Right lobe of liver (tissue), 6 donors: ENCODE results near the gene SLC16A9. TPM values are rescaled to one million over a fixed set of nuclear protein-coding genes. Genes with fewer than 3 reads are reported as not detected.

ENCODE experiments used
- ATAC-seq, 4 donors: fragments of 200-7000 bp; cut with Tn5 transposase; one replicate each; pipeline ENCODE4 v1.9.1; 2020; ENCODE audit warnings: mild to moderate bottlenecking in 4 of 4, moderate library complexity in 4 of 4
- DNase-seq, 3 donors: peaks; one replicate each; pipeline ENCODE4 v3.0.0-alpha.2; 2020
- H3K27ac ChIP-seq, 3 donors: fragments of 200-600 bp; one replicate each; pipeline ENCODE4 v1.8.0; 2022
- H3K27me3 ChIP-seq, 2 donors: fragments of 200-600 bp; one replicate each; pipeline ENCODE4 v1.8.0; 2022
- H3K36me3 ChIP-seq, 4 donors: fragments of 200-600 bp; sonication (generic) in 1 of 4; one replicate each; pipeline versions ENCODE4 v1.5.1 to v1.8.0; 2017 to 2022; ENCODE audit warnings: control low read depth in 1 of 4
- H3K4me1 ChIP-seq, 4 donors: fragments of 200-600 bp; sonication (generic) in 1 of 4; one replicate each; pipeline versions ENCODE4 v1.5.1 to v1.8.0; 2017 to 2022; ENCODE audit warnings: control low read depth in 1 of 4
- H3K4me3 ChIP-seq, 3 donors: fragments of 200-600 bp; one replicate each; pipeline ENCODE4 v1.8.0; 2022
- H3K9me3 ChIP-seq, 4 donors: fragments of 200-600 bp; sonication (generic) in 1 of 4; one replicate each; pipeline versions ENCODE4 v1.5.1 to v1.8.0; 2017 to 2022; ENCODE audit warnings: control low read depth in 1 of 4
- POLR2A ChIP-seq: fragments of 450-650 bp; IDR thresholded peaks from one replicate; pipeline ENCODE4 v1.6.1; 2017; ENCODE audit warnings: antibody characterized with exemption, mild to moderate bottlenecking
- WGBS: methylation state at CpG from one replicate; pipeline ENCODE4 v1.1.6; 2018; ENCODE audit warnings: low coverage, low lambda C conversion rate; ENCODE audit not compliant: insufficient coverage; ENCODE audit errors: missing lambda C conversion rate; 5-methylcytosine and 5-hydroxymethylcytosine counted together
- intact Hi-C, 2 donors: fragments of 100-400 bp; cut with DNase I; formaldehyde crosslinking; loops; one replicate each; pipeline versions ENCODE4 v1.11.2 to v1.14.1; 2022
- total RNA-seq, 6 experiments: library from RNA; depleted of rRNA in 2 of 6; stranded (reverse); fragments of >200 nt in 2 of 6; fragmentation: NEBNext Ultra II Directional in 3 of 6; extraction: Animal tissue kit (Norgen Biotek cat#: 25700) in 3 of 6; gene quantifications; one replicate each; pipeline versions ENCODE4 v1.1.0 to v1.2.4, GENCODE V29; 2016 to 2023
- TF ChIP-seq, protein P1 (sequence below), 4 donors: fragments of 200-600 bp in 3 of 4; fragments of 450-650 bp in 1 of 4; IDR thresholded peaks; one replicate each; pipeline versions ENCODE4 v1.5.1 to v1.8.0; 2016 to 2022; ENCODE audit warnings: antibody characterized with exemption in 4 of 4, mild to moderate bottlenecking in 2 of 4
- donor health status: DM: no; HTN: yes; CAD: no.
- donor health status: DM: no; HTN: no; CAD: no.
- donor health status: DM: no; HTN: no; CAD: no.
- donor health status: DM: no; HTN: yes; CAD: no.
- donor health status: DM: no; HTN: yes; CAD: no.

The SLC16A9 gene
- total RNA-seq, 6 experiments from 2014 or later: 0.42 to 1.2 (median 0.89) TPM; not detected in 2

DNA sequence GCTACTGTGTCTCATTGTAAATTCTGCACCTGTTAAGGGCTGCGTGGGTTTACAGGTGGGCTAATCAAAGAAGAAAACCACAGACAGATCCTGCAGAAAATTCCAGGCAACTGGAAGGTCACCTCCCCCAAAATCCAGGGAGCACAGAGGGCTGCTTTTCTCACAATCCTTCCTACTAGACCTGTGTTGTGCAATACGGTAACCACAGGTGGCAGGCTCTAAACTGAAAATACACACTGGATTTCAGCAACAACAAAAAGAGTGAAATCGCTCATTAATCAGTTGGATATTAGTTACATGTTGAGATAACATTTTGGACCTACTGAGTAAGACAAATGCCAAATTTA, 83.2 kb downstream of the SLC16A9 start:
- DNase-seq (no peak), ATAC-seq (peak; percentile 22 to 66 (median 62))
- WGBS: 17% methylated on average over 3 of the region's 3 CpGs
- no peak overlapping the region for H3K27ac ChIP-seq
- H3K36me3 ChIP-seq: no peaks in the 10 kb centered on the region
- no peaks in the 10 kb centered on the region for H3K27me3 ChIP-seq
- intact Hi-C loops: loop anchor here (5.0 to 10.0 kb wide), 3 partner anchors 198 to 408 kb away; no protein-coding TSS in a partner anchor
- H3K4me1 ChIP-seq: peaks cover 0 to 4% (median 0%) of the 10 kb centered on the region in 4 donors
- no peak overlapping the region for H3K4me3 ChIP-seq
- H3K9me3 ChIP-seq: no peaks in the 10 kb centered on the region
- TF ChIP-seq, protein P1, sequence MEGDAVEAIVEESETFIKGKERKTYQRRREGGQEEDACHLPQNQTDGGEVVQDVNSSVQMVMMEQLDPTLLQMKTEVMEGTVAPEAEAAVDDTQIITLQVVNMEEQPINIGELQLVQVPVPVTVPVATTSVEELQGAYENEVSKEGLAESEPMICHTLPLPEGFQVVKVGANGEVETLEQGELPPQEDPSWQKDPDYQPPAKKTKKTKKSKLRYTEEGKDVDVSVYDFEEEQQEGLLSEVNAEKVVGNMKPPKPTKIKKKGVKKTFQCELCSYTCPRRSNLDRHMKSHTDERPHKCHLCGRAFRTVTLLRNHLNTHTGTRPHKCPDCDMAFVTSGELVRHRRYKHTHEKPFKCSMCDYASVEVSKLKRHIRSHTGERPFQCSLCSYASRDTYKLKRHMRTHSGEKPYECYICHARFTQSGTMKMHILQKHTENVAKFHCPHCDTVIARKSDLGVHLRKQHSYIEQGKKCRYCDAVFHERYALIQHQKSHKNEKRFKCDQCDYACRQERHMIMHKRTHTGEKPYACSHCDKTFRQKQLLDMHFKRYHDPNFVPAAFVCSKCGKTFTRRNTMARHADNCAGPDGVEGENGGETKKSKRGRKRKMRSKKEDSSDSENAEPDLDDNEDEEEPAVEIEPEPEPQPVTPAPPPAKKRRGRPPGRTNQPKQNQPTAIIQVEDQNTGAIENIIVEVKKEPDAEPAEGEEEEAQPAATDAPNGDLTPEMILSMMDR (IDR thresholded peaks at IDR 0.05): no peak

DNA sequence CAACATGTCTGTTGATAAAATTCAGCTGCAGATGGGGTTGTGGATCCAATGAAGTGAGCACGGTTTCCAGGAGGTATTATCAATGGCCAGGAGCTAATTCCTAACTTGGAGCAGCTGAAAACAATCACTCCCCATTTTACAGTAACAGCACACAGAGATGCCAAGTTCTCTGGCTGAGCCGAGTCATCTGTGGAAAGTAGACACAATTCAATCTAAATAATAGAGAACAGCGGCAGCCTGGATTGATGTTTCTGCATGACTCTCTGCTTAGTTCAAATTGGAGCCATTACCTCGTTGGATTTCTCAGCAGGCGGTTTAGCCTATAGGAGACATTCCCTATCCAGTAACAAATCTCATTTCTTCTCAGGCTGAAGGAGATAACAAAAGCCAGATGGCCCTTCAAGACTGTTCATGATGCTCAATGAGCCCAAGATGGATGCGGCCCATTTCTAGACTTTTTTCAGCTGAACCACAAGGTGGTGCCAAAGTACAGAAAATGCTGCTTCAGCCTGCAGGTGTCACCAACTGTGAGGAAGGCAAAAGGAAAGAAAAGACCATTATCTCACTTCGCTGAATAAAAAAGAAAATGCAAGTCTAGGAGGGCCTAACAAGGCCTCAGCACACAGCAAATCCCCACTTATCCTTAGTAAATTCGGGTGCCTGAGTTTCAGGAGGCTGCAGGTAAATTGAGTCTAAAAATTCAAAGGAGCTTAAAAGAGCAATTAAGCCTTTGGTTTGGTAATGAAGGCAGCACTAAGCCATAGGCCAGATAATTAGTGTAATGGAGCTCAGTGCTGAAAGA, 83.7 kb downstream of the SLC16A9 start:
- no peaks in the 10 kb centered on the region for H3K9me3 ChIP-seq
- H3K4me1 ChIP-seq: peaks cover 0 to 4% (median 0%) of the 10 kb centered on the region in 4 donors
- no peak for TF ChIP-seq POLR2A
- TF ChIP-seq, protein P1 (IDR thresholded peaks at IDR 0.05): peak; percentile 75 to 91 (median 79)
- no peaks in the 10 kb centered on the region for H3K36me3 ChIP-seq
- H3K27me3 ChIP-seq: no peaks in the 10 kb centered on the region
- peak; percentile 90 to 95 (median 92) for ATAC-seq
- H3K27ac ChIP-seq: no peak overlapping the region
- intact Hi-C loops: loop anchor here (5.0 to 10.0 kb wide), 3 partner anchors 199 to 409 kb away; no protein-coding TSS in a partner anchor
- no peak overlapping the region for H3K4me3 ChIP-seq
- 14% methylated on average over 7 of the region's 8 CpGs for WGBS
- DNase-seq: no peak

DNA sequence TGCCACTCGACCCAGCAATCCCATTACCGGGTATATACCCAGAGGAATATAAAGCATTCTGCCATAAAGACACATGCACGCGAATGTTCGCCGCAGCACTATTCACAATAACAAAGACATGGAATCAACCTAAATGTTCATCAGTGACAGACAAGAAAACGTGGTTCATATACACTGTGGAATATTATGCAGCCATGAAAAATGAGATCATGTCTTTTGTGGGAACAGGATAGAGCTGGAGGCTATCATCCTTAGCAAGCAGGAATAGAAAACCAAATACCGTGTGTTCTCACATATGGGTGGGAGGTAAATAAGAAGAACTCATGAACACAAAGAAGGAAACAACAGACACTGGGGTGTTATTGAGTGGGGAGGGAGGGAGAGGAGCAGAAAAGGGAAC, 84.7 kb downstream of the SLC16A9 start:
- intact Hi-C loops: loop anchor here (5.0 to 10.0 kb wide), 3 partner anchors 200 to 410 kb away; no protein-coding TSS in a partner anchor
- H3K4me1 ChIP-seq: peaks cover 0 to 4% (median 0%) of the 10 kb centered on the region in 4 donors
- H3K27ac ChIP-seq: no peak overlapping the region
- TF ChIP-seq POLR2A: no peak
- TF ChIP-seq, protein P1 (IDR thresholded peaks at IDR 0.05): no peak
- no peak for DNase-seq
- no peaks in the 10 kb centered on the region for H3K36me3 ChIP-seq
- no peak for ATAC-seq
- H3K9me3 ChIP-seq: no peaks in the 10 kb centered on the region
- no peaks in the 10 kb centered on the region for H3K27me3 ChIP-seq
- H3K4me3 ChIP-seq: no peak overlapping the region
- WGBS: 79% methylated on average over 8 of the region's 8 CpGs

DNA sequence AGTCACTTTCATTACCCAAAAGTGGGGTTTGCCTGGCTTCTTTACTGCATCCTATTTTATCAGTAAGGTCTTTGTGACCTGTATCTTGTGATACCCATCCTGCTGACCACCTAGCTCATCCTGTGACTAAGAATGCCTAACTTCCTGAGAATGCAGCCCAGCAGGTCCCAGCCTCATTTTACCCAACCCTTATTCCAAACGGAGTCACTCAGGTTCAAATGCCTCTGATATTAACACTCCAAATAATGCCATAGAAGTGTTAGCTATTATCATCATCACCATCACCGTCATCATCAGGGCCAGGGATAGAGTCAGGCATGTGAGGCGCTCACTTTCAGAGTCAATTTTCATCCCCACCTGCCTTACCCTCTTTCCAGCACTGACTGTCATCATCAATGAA, 85.5 kb downstream of the SLC16A9 start:
- ATAC-seq (no peak), DNase-seq (no peak)
- no peak overlapping the region for H3K4me3 ChIP-seq
- intact Hi-C loops: loop anchor here in 1 of 2 donors (10.0 kb wide), 2 partner anchors 201 to 411 kb away; no protein-coding TSS in a partner anchor
- no peaks in the 10 kb centered on the region for H3K9me3 ChIP-seq
- H3K27ac ChIP-seq: no peak overlapping the region
- no peak for TF ChIP-seq POLR2A
- TF ChIP-seq, protein P1 (IDR thresholded peaks at IDR 0.05): no peak
- H3K4me1 ChIP-seq: peaks cover 0 to 4% (median 0%) of the 10 kb centered on the region in 4 donors
- H3K36me3 ChIP-seq: no peaks in the 10 kb centered on the region
- no peaks in the 10 kb centered on the region for H3K27me3 ChIP-seq
- WGBS: 74% methylated on average over 3 of the region's 3 CpGs
